HL-60 (cell line): Measurements from ENCODE around the gene PHACTR3.

Experiments used
- DNase-seq, 2 experiments: peaks; one replicate each; pipeline ENCODE4 v3.0.0-alpha.2; 2010 to 2020; ENCODE audit warnings: low read depth in 1 of 2, low spot score in 1 of 2
- H3K27ac ChIP-seq: fragments of 250-450 bp; sonication (Bioruptor Pico); replicated peaks from 2 replicates; pipeline ENCODE4 v1.5.1; 2020; ENCODE audit warnings: mild to moderate bottlenecking, moderate library complexity
- H3K27me3 ChIP-seq: fragments of 250-450 bp; sonication (Bioruptor Pico); 2 replicates; pipeline ENCODE4 v1.5.1; 2021; ENCODE audit warnings: mild to moderate bottlenecking, moderate library complexity; ENCODE audit not compliant: insufficient read depth, poor library complexity, severe bottlenecking
- H3K4me3 ChIP-seq: replicated peaks from 2 replicates; pipeline ENCODE4 v1.5.1; 2011; ENCODE audit warnings: mild to moderate bottlenecking, control low read depth, low read length; ENCODE audit not compliant: insufficient read depth
- GABPA ChIP-seq: IDR thresholded peaks from 2 replicates; pipeline ENCODE4 v1.6.1; 2012; ENCODE audit warnings: low read depth
- POLR2AphosphoS5 ChIP-seq: IDR thresholded peaks from 2 replicates; pipeline ENCODE4 v1.6.1; 2012; ENCODE audit warnings: low read depth
- SPI1 ChIP-seq: IDR thresholded peaks from 2 replicates; pipeline ENCODE4 v1.6.1; 2012; ENCODE audit warnings: low read depth, mild to moderate bottlenecking, borderline replicate concordance
- TF ChIP-seq, protein P1 (sequence below): IDR thresholded peaks from 2 replicates; pipeline ENCODE4 v1.6.1; 2012; ENCODE audit warnings: low read depth; ENCODE audit not compliant: insufficient replicate concordance
- TF ChIP-seq, protein P2 (sequence below): IDR thresholded peaks from one replicate; pipeline ENCODE4 v1.5.1; 2011; ENCODE audit warnings: low read length, control low read depth, inconsistent platforms; ENCODE audit not compliant: insufficient read depth

Gene PHACTR3

DNA sequence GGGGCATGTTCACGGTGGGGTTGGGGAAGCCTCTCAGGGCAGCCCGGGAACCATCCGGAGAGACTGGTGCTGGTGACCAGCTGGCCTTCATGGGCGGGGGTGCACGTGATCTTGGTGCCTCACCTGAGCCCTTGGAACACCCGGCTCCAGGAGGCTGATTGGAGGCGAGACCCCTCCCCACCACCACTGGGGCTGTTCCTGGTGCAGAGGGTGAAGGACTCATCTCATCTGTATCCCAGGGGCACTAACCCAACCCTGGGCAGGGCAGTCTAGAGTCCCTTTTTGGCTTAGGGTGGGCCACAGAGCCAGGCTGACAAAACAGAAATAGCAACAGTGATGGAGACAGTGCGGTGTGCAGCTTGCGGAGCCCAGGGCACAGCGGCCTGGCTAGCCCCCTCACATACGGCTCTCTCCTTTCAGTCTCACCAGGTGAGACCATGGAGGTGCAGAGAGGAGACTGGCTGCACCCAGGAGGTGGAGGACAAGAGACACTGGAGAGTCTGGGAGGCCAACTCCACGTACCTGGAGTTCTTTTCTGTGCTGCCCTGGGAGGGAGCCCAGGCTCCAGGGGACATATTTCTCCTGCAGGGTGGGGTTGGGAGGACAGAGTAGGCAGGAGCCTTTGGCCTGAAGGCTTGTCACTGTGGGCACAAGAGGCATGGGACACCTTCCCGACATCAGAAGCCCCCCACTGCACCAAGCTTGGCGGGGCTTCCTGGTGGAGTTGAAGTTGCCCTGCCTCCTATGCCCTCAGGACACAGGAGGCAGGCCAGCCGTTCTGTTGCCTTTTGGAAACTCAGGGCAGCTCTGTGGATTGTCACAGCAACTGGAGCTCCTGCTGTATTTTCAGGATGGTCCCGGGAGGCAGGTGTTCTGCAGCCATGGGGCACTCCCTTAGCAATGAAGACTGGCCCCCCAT is 223.1 kb downstream of the PHACTR3 start:
- Histone ChIP-seq H3K4me3 (no peak overlapping the region), H3K27me3 (no peaks in the 10 kb centered on the region), H3K27ac (no peak overlapping the region)
- TF ChIP-seq, protein P1, sequence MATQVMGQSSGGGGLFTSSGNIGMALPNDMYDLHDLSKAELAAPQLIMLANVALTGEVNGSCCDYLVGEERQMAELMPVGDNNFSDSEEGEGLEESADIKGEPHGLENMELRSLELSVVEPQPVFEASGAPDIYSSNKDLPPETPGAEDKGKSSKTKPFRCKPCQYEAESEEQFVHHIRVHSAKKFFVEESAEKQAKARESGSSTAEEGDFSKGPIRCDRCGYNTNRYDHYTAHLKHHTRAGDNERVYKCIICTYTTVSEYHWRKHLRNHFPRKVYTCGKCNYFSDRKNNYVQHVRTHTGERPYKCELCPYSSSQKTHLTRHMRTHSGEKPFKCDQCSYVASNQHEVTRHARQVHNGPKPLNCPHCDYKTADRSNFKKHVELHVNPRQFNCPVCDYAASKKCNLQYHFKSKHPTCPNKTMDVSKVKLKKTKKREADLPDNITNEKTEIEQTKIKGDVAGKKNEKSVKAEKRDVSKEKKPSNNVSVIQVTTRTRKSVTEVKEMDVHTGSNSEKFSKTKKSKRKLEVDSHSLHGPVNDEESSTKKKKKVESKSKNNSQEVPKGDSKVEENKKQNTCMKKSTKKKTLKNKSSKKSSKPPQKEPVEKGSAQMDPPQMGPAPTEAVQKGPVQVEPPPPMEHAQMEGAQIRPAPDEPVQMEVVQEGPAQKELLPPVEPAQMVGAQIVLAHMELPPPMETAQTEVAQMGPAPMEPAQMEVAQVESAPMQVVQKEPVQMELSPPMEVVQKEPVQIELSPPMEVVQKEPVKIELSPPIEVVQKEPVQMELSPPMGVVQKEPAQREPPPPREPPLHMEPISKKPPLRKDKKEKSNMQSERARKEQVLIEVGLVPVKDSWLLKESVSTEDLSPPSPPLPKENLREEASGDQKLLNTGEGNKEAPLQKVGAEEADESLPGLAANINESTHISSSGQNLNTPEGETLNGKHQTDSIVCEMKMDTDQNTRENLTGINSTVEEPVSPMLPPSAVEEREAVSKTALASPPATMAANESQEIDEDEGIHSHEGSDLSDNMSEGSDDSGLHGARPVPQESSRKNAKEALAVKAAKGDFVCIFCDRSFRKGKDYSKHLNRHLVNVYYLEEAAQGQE = no peak
- TF ChIP-seq, protein P2, sequence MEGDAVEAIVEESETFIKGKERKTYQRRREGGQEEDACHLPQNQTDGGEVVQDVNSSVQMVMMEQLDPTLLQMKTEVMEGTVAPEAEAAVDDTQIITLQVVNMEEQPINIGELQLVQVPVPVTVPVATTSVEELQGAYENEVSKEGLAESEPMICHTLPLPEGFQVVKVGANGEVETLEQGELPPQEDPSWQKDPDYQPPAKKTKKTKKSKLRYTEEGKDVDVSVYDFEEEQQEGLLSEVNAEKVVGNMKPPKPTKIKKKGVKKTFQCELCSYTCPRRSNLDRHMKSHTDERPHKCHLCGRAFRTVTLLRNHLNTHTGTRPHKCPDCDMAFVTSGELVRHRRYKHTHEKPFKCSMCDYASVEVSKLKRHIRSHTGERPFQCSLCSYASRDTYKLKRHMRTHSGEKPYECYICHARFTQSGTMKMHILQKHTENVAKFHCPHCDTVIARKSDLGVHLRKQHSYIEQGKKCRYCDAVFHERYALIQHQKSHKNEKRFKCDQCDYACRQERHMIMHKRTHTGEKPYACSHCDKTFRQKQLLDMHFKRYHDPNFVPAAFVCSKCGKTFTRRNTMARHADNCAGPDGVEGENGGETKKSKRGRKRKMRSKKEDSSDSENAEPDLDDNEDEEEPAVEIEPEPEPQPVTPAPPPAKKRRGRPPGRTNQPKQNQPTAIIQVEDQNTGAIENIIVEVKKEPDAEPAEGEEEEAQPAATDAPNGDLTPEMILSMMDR = no peak
- TF ChIP-seq GABPA = no peak
- no peak for TF ChIP-seq SPI1
- TF ChIP-seq POLR2AphosphoS5 = no peak
- no peak for DNase-seq

- DNase-seq = no peak
- no peak for TF ChIP-seq GABPA
- TF ChIP-seq, protein P1 = no peak
- Histone ChIP-seq H3K27ac (no peak overlapping the region), H3K27me3 (no peaks in the 10 kb centered on the region), H3K4me3 (no peak overlapping the region)
Observed at GRCh38 chr20:59828125-59829053, 224.0 kb downstream of the PHACTR3 start.

DNA sequence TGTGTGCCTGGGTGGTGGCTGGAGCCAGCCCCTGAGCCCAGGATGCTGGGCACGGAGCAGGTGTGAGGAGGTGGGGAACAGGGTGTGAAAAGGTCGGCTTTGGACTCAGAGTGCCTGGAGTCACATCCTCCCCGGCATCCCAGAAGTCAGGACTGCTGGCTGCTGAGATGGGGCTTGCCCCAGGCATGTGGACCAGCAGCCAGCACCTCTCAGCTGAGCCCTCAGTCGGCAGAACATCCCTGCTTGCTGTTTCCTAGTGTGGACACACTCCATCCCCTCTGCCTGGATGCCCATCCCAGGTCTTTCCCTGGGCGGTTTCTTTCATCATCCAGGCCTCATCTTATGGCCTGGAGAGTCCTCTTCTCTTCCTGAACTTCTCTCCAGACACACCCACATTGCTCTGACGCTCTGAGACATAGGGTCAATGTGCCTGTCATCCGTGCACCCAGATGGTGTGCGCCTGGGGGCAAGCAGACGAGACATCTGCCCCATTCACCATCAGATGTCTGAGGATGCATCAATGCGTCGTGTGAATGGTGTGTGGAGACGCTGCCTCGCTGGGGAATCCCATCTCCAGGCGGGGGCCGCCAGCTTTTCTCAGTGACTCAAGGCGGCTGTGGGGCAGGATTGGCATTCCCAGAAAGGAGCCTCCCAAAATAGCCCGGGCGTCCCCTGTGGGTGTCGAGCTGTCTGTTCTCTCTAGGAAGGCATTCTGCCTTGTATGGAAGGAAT is 224.9 kb downstream of the PHACTR3 start:
- H3K4me3 ChIP-seq = no peak overlapping the region
- H3K27me3 ChIP-seq = no peaks in the 10 kb centered on the region
- TF ChIP-seq SPI1 (no peak), POLR2AphosphoS5 (no peak), GABPA (no peak)
- TF ChIP-seq, protein P1 = no peak
- TF ChIP-seq, protein P2 = no peak
- no peak for DNase-seq
- no peak overlapping the region for H3K27ac ChIP-seq
